Tibial artery (tissue), 4 donors: ENCODE data around the gene MITF.

Experiments used
- DNase-seq, 2 donors: peaks; one replicate each; pipeline ENCODE4 v3.0.0-alpha.2; 2019
- H3K27ac ChIP-seq, 2 donors: fragments of 200-600 bp; sonication (generic) in 1 of 2; 1 replicate in 1 of 2; 2 replicates in 1 of 2; pipeline ENCODE4 v1.5.1; 2018 to 2019; ENCODE audit warnings: mild to moderate bottlenecking in 1 of 2
- H3K27me3 ChIP-seq, 2 donors: fragments of 200-600 bp; sonication (generic) in 1 of 2; one replicate each; pipeline versions ENCODE4 v1.5.1 to v1.6.0; 2016 to 2019
- H3K36me3 ChIP-seq, 3 donors: fragments of 200-600 bp; sonication (generic) in 2 of 3; one replicate each; pipeline ENCODE4 v1.5.1; 2016 to 2019; ENCODE audit warnings: mild to moderate bottlenecking in 2 of 3
- H3K4me1 ChIP-seq, 4 donors: fragments of 200-600 bp; sonication (generic) in 2 of 4; 1 replicate in 3 of 4; 2 replicates in 1 of 4; pipeline ENCODE4 v1.5.1; 2016 to 2019
- H3K4me3 ChIP-seq, 2 donors: fragments of 200-600 bp; sonication (generic) in 1 of 2; 1 replicate in 1 of 2; 2 replicates in 1 of 2; pipeline ENCODE4 v1.5.1; 2018 to 2019; ENCODE audit warnings: mild to moderate bottlenecking in 2 of 2
- H3K9me3 ChIP-seq, 3 donors: fragments of 200-600 bp; sonication (generic) in 1 of 3; one replicate each; pipeline ENCODE4 v1.5.1; 2016 to 2019
- intact Hi-C: fragments of 100-400 bp; cut with DNase I; formaldehyde crosslinking; loops from one replicate; pipeline ENCODE4 v1.15.0; 2023; ENCODE audit warnings: low total_unique reads
- TF ChIP-seq, protein P1 (sequence below), 2 experiments: fragments of 200-600 bp in 1 of 2; fragments of 450-650 bp in 1 of 2; IDR thresholded peaks; one replicate each; pipeline ENCODE4 v1.5.1; 2017 to 2019; ENCODE audit warnings: antibody characterized with exemption in 2 of 2, mild to moderate bottlenecking in 1 of 2, moderate library complexity in 1 of 2

The MITF gene

GRCh38 chr3:69881051-69881450, 141.8 kb downstream of the MITF start:
- TF ChIP-seq, protein P1, sequence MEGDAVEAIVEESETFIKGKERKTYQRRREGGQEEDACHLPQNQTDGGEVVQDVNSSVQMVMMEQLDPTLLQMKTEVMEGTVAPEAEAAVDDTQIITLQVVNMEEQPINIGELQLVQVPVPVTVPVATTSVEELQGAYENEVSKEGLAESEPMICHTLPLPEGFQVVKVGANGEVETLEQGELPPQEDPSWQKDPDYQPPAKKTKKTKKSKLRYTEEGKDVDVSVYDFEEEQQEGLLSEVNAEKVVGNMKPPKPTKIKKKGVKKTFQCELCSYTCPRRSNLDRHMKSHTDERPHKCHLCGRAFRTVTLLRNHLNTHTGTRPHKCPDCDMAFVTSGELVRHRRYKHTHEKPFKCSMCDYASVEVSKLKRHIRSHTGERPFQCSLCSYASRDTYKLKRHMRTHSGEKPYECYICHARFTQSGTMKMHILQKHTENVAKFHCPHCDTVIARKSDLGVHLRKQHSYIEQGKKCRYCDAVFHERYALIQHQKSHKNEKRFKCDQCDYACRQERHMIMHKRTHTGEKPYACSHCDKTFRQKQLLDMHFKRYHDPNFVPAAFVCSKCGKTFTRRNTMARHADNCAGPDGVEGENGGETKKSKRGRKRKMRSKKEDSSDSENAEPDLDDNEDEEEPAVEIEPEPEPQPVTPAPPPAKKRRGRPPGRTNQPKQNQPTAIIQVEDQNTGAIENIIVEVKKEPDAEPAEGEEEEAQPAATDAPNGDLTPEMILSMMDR (IDR thresholded peaks at IDR 0.05) = no peak
- Histone ChIP-seq H3K27ac (no peak overlapping the region), H3K27me3 (no peaks in the 10 kb centered on the region), H3K4me1 (no peaks in the 10 kb centered on the region), H3K4me3 (no peak overlapping the region), H3K36me3 (peaks cover 0 to 4% (median 0%) of the 10 kb centered on the region in 3 donors), H3K9me3 (no peaks in the 10 kb centered on the region)
- DNase-seq = no peak
- intact Hi-C loops = no loop called here

DNA sequence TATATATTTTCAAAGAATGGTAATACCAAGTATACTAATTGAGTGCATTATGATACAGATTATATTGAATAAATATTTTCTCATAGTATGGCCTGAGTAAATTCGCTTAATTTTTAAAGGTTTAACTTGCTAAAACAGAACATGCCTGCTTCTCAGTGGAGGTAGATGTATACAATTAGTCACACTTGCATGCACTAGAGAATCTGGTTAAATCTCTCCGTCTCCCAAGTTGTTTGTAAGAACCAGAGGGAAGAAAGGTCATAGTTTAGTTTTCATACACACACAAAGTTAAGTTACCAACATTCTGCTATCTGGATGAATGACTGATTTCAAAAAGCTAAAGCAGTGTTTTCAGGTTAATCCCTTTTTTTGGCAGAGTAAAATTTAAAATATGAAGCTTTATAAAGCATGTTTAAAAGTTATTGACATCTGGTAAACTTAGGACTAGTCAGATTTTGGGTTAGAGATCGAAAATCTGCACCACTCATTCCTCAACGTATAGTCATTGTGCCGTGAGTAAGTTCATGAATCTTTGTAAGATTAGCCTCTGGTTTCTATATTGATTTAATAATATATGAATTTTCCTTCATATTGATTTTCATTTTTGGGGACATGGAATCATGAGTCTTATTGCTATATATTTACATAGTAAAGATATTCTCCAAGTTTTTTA, 142.6 kb downstream of the MITF start:
- Histone ChIP-seq H3K36me3 (peaks cover 0 to 4% (median 0%) of the 10 kb centered on the region in 3 donors), H3K4me1 (peaks cover 0 to under 1% (median 0%) of the 10 kb centered on the region in 4 donors), H3K27me3 (no peaks in the 10 kb centered on the region), H3K27ac (no peak overlapping the region), H3K9me3 (no peaks in the 10 kb centered on the region), H3K4me3 (no peak overlapping the region)
- no peak for DNase-seq
- TF ChIP-seq, protein P1 (IDR thresholded peaks at IDR 0.05) = no peak
- intact Hi-C loops = no loop called here

GRCh38 chr3:69882560-69882959, 143.3 kb downstream of the MITF start:
- intact Hi-C loops = no loop called here
- peaks cover 0 to 4% (median 0%) of the 10 kb centered on the region in 3 donors for H3K36me3 ChIP-seq
- peaks cover 0 to 7% (median under 1%) of the 10 kb centered on the region in 4 donors for H3K4me1 ChIP-seq

GRCh38 chr3:69888040-69888942, 149.0 kb downstream of the MITF start:
- no peak for DNase-seq
- H3K36me3 ChIP-seq = peaks cover 0 to 4% (median 0%) of the 10 kb centered on the region in 3 donors
- H3K4me3 ChIP-seq = peak overlapping the region; percentile 12 to 24
- H3K4me1 ChIP-seq = peaks cover 0 to 33% (median 7%) of the 10 kb centered on the region in 4 donors
- TF ChIP-seq, protein P1 (IDR thresholded peaks at IDR 0.05) = no peak
- intact Hi-C loops = no loop called here
- H3K9me3 ChIP-seq = no peaks in the 10 kb centered on the region
- peak overlapping the region in 1 of 2 donors; percentile 36 for H3K27ac ChIP-seq
- H3K27me3 ChIP-seq = no peaks in the 10 kb centered on the region

More at GRCh38 chr3:69882560-69882959, 143.3 kb downstream of the MITF start:
- Histone ChIP-seq H3K9me3 (no peaks in the 10 kb centered on the region), H3K27me3 (no peaks in the 10 kb centered on the region), H3K27ac (no peak overlapping the region), H3K4me3 (no peak overlapping the region)
- TF ChIP-seq, protein P1 (IDR thresholded peaks at IDR 0.05) = no peak
- no peak for DNase-seq

DNA sequence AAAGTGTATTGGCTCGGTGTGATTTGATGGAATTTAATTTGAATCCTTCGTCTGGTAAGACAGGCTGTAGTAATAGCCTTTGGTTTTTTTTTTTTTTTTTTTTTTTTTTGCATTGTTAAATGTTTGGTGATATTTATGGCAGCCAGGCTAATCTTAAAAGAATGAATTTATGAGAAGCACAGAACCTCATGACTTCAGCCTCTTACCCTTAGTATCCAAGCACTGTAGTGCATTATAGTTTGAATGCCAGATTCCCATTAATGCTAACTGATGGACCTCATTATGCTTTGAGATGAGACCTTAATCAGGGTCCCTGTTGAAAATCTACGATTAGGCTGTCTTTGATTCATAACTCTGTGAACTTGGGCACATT, 149.7 kb downstream of the MITF start:
- peaks cover 0 to 4% (median 0%) of the 10 kb centered on the region in 3 donors for H3K36me3 ChIP-seq
- no peak for DNase-seq
- TF ChIP-seq, protein P1 (IDR thresholded peaks at IDR 0.05) = no peak
- intact Hi-C loops = no loop called here
- H3K4me1 ChIP-seq = peaks cover 0 to 33% (median 7%) of the 10 kb centered on the region in 4 donors
- peak overlapping the region; percentile 12 to 24 for H3K4me3 ChIP-seq
- peak overlapping the region in 1 of 2 donors; percentile 36 for H3K27ac ChIP-seq
- no peaks in the 10 kb centered on the region for H3K9me3 ChIP-seq
- no peaks in the 10 kb centered on the region for H3K27me3 ChIP-seq
